OCI-LY7 (cell line): Measurements from ENCODE around the gene HERC2.

Experiments used
- CTCF ChIP-seq: fragments of 200-600 bp; sonication (generic); conservative IDR thresholded peaks from 2 replicates; pipeline ENCODE4 v1.5.1; 2014; ENCODE audit warnings: mild to moderate bottlenecking, antibody characterized with exemption, low read length, moderate library complexity, mixed read lengths
- EZH2phosphoT487 ChIP-seq: fragments of 200-600 bp; sonication (generic); IDR thresholded peaks from 2 replicates; pipeline ENCODE4 v1.6.1; 2018; ENCODE audit warnings: low read depth, borderline replicate concordance, mild to moderate bottlenecking, mixed run types, antibody characterized with exemption, low read length, moderate library complexity, mixed read lengths

- TF ChIP-seq CTCF, result no peak
- TF ChIP-seq EZH2phosphoT487, result no peak
Measured at GRCh38 chr15:28094732-28095521, 227.1 kb downstream of the HERC2 start.
